Hematopoietic multipotent progenitor cell treated with erythropoietin and hydrocortisone succinate and interleukin-3 and kit ligand, for 8 days (in vitro differentiated cells): ENCODE data around the gene ACOT7.

ENCODE experiments used
- DNase-seq: peaks from one replicate; pipeline ENCODE4 v3.0.0-alpha.2; 2015

ACOT7 gene

GRCh38 chr1:6245869-6246496, 147.6 kb downstream of the ACOT7 start:
- peak; percentile 46 for DNase-seq

- peak; percentile 76 for DNase-seq
Observed at GRCh38 chr1:6245086-6245868, 148.3 kb downstream of the ACOT7 start.

- DNase-seq: no peak
Observed at GRCh38 chr1:6244401-6245049, 149.0 kb downstream of the ACOT7 start.

- no peak for DNase-seq
Observed at GRCh38 chr1:6243993-6244392, 149.6 kb downstream of the ACOT7 start, which contains the start of gene HES3. Gene HES3 (plus strand): TSS chr1:6244179. CDS start chr1:6244366, 187 bp downstream.

GRCh38 chr1:6243053-6243834, 150.3 kb downstream of the ACOT7 start:
- no peak for DNase-seq

- no peak for DNase-seq
Observed at GRCh38 chr1:6241887-6242740, 151.5 kb downstream of the ACOT7 start.

GRCh38 chr1:6241107-6241886, 152.3 kb downstream of the ACOT7 start:
- DNase-seq: no peak

- DNase-seq: no peak
Observed at GRCh38 chr1:6239950-6240768, 153.4 kb downstream of the ACOT7 start.

GRCh38 chr1:6239213-6239752, 154.3 kb downstream of the ACOT7 start:
- DNase-seq: no peak

GRCh38 chr1:6237093-6237492, 156.5 kb downstream of the ACOT7 start:
- DNase-seq: no peak

- peak; percentile 34 for DNase-seq
Observed at GRCh38 chr1:6235296-6235677, 158.3 kb downstream of the ACOT7 start.

- DNase-seq: peak; percentile 12
Observed at GRCh38 chr1:6234502-6235295, 158.9 kb downstream of the ACOT7 start.

GRCh38 chr1:6233376-6233775, 160.2 kb downstream of the ACOT7 start:
- no peak for DNase-seq

GRCh38 chr1:6225651-6226050, 167.9 kb downstream of the ACOT7 start:
- no peak for DNase-seq

- DNase-seq: no peak
Observed at GRCh38 chr1:6224718-6225117, 168.8 kb downstream of the ACOT7 start.

GRCh38 chr1:6223617-6224016, 169.9 kb downstream of the ACOT7 start:
- no peak for DNase-seq

GRCh38 chr1:6222636-6223035, 170.9 kb downstream of the ACOT7 start:
- DNase-seq: no peak

GRCh38 chr1:6221210-6221784, 172.3 kb downstream of the ACOT7 start:
- no peak for DNase-seq

GRCh38 chr1:6220236-6220635, 173.3 kb downstream of the ACOT7 start:
- no peak for DNase-seq
